Bronchial epithelial cell (primary cell): ENCODE measurements around the gene GPR27. TPM values are rescaled to one million over a fixed set of nuclear protein-coding genes. Genes with fewer than 3 reads are reported as not detected.

Experiments
- DNase-seq: peaks from one replicate; pipeline ENCODE4 v3.0.0-alpha.2; 2010; ENCODE audit warnings: low read depth
- FAIRE-seq: peaks from 2 replicates; lab custom pipeline; 2011; peaks lifted over from hg19 to GRCh38; lab: Jason Lieb, UNC
- H3K27me3 ChIP-seq: 2 replicates; pipeline ENCODE4 v1.5.1; 2011; ENCODE audit warnings: low read length; ENCODE audit not compliant: control insufficient read depth, insufficient read depth
- H3K36me3 ChIP-seq: 2 replicates; pipeline ENCODE4 v1.5.1; 2011; ENCODE audit warnings: low read length; ENCODE audit not compliant: control insufficient read depth, insufficient read depth
- H3K4me3 ChIP-seq: 2 replicates; pipeline ENCODE4 v1.5.1; 2011; ENCODE audit warnings: mild to moderate bottlenecking, low read depth, low read length, control low read depth
- CTCF ChIP-seq: IDR thresholded peaks from 2 replicates; pipeline ENCODE4 v1.5.1; 2011; ENCODE audit warnings: mild to moderate bottlenecking, moderate library complexity, low read length, control low read depth, inconsistent platforms; ENCODE audit not compliant: insufficient read depth, severe bottlenecking
- total RNA-seq: library from RNA; depleted of rRNA; stranded (reverse); fragments of >200 nt; gene quantifications from 2 replicates; pipeline ENCODE4 v1.2.1, GENCODE V29; 2014

Gene GPR27
- total RNA-seq, 1 donor from 2014 or later = 0.53 TPM

- no peak for TF ChIP-seq CTCF
- Histone ChIP-seq H3K36me3 (no peaks in the 10 kb centered on the region), H3K4me3 (peak overlapping the region; percentile 75), H3K27me3 (peaks cover 6% of the 10 kb centered on the region)
- peak; percentile 12 for DNase-seq
- no peak for FAIRE-seq
Measured at GRCh38 chr3:71724584-71725270, 28.9 kb upstream of the GPR27 start.

- FAIRE-seq (no peak), DNase-seq (no peak)
- H3K4me3 ChIP-seq = peak within 1 kb of the TSS; percentile 75
- no peaks in the 10 kb centered on the region for H3K36me3 ChIP-seq
- H3K27me3 ChIP-seq = peaks cover 6% of the 10 kb centered on the region
- no peak for TF ChIP-seq CTCF
Measured at GRCh38 chr3:71725271-71725991, 28.2 kb upstream of the GPR27 start, which contains the start of gene EIF4E3. EIF4E3 (minus strand) TSS chr3:71725402; CDS start chr3:71725367, 35 bp downstream.

GRCh38 chr3:71726146-71726545, 27.5 kb upstream of the GPR27 start:
- DNase-seq (no peak), FAIRE-seq (no peak)
- H3K4me3 ChIP-seq = no peak overlapping the region
- H3K27me3 ChIP-seq = peaks cover 6% of the 10 kb centered on the region
- no peaks in the 10 kb centered on the region for H3K36me3 ChIP-seq
- TF ChIP-seq CTCF = no peak

GRCh38 chr3:71728632-71729342, 24.9 kb upstream of the GPR27 start:
- DNase-seq = no peak
- Histone ChIP-seq H3K27me3 (peaks cover 3% of the 10 kb centered on the region), H3K36me3 (no peaks in the 10 kb centered on the region), H3K4me3 (no peak overlapping the region)
- FAIRE-seq = peak; percentile 43
- no peak for TF ChIP-seq CTCF

GRCh38 chr3:71732637-71733036, 21.0 kb upstream of the GPR27 start:
- DNase-seq (no peak), FAIRE-seq (no peak)
- H3K4me3 ChIP-seq = no peak overlapping the region
- no peaks in the 10 kb centered on the region for H3K36me3 ChIP-seq
- H3K27me3 ChIP-seq = peaks cover 2% of the 10 kb centered on the region
- TF ChIP-seq CTCF = no peak
